ENCODE data around the gene KRTAP16-1.

Gene KRTAP16-1

DNA sequence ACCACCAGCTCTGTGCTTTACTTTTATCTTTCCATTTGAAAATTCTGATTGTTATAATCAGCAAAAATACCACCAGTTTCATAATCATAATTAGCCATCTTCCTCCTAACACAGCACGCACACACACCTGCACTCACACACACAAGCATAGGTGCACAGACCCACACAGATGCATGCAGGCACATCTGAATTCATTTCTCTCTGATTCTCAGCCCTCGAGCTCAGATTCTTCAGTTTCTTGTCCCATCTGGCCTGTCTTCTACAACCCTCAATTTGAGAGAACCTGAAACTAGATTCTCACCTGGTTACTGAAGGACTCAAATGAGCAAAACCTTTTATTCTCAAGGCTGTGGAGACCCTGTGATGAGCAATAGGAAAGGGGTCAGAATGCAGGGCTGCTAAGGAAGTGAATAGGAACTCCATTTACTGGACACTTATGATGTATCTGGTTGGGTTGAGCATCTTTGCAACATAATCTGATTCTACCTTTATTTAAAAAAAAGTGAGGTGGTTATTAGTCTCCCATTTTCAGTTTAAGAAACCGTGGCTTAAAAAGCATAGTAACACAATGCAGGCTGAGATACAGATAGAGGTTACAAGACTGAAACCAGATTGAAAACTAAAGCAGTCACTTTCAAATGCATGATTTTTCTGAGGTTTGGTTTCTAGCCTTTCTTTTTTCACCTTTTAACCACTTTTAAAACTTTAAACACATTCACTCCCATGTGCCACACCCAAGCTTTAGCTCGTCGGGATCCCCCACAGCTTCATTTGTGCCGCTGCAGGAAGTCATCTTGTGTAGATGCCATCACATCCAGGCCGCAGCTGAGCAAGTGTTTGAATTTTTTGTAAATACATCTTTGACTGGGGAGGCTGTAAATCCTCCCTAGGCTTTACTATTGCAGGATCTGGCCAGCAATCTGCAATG, 32.1 kb upstream of the KRTAP16-1 start:
- H3K36me3 ChIP-seq (ENCODE audit: insufficient read depth): no peaks in the 10 kb centered on the region
- H3K4me2 ChIP-seq: peak overlapping the region; percentile 59
- TF ChIP-seq, protein P1, sequence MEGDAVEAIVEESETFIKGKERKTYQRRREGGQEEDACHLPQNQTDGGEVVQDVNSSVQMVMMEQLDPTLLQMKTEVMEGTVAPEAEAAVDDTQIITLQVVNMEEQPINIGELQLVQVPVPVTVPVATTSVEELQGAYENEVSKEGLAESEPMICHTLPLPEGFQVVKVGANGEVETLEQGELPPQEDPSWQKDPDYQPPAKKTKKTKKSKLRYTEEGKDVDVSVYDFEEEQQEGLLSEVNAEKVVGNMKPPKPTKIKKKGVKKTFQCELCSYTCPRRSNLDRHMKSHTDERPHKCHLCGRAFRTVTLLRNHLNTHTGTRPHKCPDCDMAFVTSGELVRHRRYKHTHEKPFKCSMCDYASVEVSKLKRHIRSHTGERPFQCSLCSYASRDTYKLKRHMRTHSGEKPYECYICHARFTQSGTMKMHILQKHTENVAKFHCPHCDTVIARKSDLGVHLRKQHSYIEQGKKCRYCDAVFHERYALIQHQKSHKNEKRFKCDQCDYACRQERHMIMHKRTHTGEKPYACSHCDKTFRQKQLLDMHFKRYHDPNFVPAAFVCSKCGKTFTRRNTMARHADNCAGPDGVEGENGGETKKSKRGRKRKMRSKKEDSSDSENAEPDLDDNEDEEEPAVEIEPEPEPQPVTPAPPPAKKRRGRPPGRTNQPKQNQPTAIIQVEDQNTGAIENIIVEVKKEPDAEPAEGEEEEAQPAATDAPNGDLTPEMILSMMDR (conservative IDR thresholded peaks at IDR 0.05; ENCODE audit: low read depth, low read length): no peak

DNA sequence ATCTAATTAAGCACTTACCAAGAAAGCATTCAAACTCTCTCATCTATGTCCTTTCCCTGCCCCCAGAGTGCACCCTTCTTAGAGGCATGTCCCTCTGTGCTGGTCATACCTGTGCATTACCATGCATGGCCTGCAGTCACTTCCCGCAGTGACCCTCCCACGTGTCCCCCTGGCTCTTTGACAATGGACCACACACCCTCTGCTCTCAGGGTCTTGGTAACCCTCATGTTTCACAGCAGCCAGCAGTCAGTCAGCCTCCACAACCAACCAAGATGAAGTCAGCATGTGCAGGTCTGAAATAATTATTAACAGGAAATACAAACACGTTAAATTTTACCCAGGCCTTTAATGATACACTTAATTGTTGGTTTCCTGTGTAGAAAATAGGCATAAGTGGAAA, 31.4 kb upstream of the KRTAP16-1 start:
- Histone ChIP-seq H3K27ac (no peak overlapping the region), H2AFZ (ENCODE audit: low read depth) (no peak overlapping the region), H4K20me1 (ENCODE audit: insufficient read depth) (no peaks in the 10 kb centered on the region), H3K4me2 (peak overlapping the region; percentile 59), H3K36me3 (ENCODE audit: insufficient read depth) (no peaks in the 10 kb centered on the region), H3K4me3 (IDR thresholded peaks at IDR 0.05; ENCODE audit: insufficient read depth, low read depth, low read length) (no peak overlapping the region), H3K9ac (no peak overlapping the region), H3K27me3 (ENCODE audit: insufficient read depth, low read depth) (peaks cover 43% of the 10 kb centered on the region; the same call in 1 of the 2 replicates), H3K4me1 (ENCODE audit: low read depth, poor library complexity, severe bottlenecking) (peaks cover 46% of the 10 kb centered on the region), H3K79me2 (ENCODE audit: insufficient read depth, low read depth) (no peaks in the 10 kb centered on the region)
- TF ChIP-seq, protein P1 (conservative IDR thresholded peaks at IDR 0.05; ENCODE audit: low read depth, low read length): no peak

More for the DNA sequence above, 32.1 kb upstream of the KRTAP16-1 start:
- Histone ChIP-seq H3K27me3 (ENCODE audit: insufficient read depth, low read depth) (peaks cover 43% of the 10 kb centered on the region; the same call in 1 of the 2 replicates), H3K4me3 (IDR thresholded peaks at IDR 0.05; ENCODE audit: insufficient read depth, low read depth, low read length) (no peak overlapping the region), H3K9ac (no peak overlapping the region), H3K4me1 (ENCODE audit: low read depth, poor library complexity, severe bottlenecking) (peaks cover 46% of the 10 kb centered on the region), H4K20me1 (ENCODE audit: insufficient read depth) (no peaks in the 10 kb centered on the region), H2AFZ (ENCODE audit: low read depth) (no peak overlapping the region), H3K79me2 (ENCODE audit: insufficient read depth, low read depth) (no peaks in the 10 kb centered on the region), H3K27ac (peak overlapping the region; percentile 26; the same call in 1 of the 2 replicates)

DNA sequence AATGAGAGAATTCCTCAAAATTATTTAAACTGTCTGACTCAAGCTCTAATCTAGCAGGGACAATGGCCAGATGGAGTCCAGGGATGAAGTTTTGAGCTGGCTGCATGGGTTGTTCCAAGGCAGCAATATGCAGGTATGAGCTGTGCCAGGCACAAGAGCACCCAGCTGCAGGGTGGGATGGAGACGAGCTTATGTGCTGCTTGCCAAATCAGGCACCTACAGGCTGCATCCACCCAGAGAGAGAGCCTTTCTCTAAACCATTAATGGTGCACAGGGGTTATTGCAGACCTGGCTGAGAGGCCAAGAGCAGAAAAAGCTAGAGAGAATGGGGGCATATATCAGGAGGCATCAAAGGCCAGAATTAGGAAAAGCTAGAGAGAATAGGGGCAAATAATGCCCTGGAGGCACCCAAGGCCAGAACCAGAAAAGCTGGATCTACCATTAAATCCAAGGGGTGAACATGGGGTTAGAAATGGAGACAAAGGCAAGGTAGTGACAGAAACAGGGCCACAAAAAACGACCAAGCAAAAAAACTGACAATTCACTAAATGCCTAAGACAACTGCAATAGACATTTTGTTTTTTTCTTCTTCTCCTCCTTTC, 30.6 kb upstream of the KRTAP16-1 start:
- Histone ChIP-seq H3K4me3 (IDR thresholded peaks at IDR 0.05; ENCODE audit: insufficient read depth, low read depth, low read length) (no peak overlapping the region), H3K9ac (no peak overlapping the region), H3K4me2 (peak overlapping the region; percentile 59), H2AFZ (ENCODE audit: low read depth) (no peak overlapping the region), H3K36me3 (ENCODE audit: insufficient read depth) (no peaks in the 10 kb centered on the region), H4K20me1 (ENCODE audit: insufficient read depth) (no peaks in the 10 kb centered on the region), H3K79me2 (ENCODE audit: insufficient read depth, low read depth) (no peaks in the 10 kb centered on the region), H3K4me1 (ENCODE audit: low read depth, poor library complexity, severe bottlenecking) (peaks cover 46% of the 10 kb centered on the region), H3K27me3 (ENCODE audit: insufficient read depth, low read depth) (peaks cover 43% of the 10 kb centered on the region; the same call in 1 of the 2 replicates), H3K27ac (no peak overlapping the region)
- TF ChIP-seq, protein P1 (conservative IDR thresholded peaks at IDR 0.05; ENCODE audit: low read depth, low read length): no peak

DNA sequence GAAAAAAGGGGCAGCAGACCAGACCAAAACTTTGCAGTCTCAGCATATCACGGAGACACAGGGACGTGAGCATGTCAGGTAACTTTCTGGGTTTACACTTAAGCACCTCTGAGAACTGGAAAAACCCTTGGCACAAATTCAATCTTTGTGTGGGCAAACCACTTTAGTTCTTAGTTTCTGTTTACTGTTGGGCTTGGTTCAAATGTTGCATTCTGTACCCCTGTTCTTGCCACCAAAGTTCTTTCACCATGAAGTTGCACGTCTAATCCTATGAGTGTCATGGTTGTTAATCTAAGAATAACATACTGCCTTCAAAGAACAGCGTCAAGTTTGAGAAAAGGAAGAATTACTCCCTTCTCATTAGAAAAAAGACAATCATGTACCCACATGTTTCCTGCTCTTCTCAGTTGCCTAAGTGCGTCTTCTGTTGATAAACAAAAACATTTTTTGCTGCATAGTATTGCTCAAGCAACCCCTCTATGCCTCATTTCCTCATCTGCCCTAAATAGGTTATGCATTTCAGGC, 29.9 kb upstream of the KRTAP16-1 start:
- H3K27me3 ChIP-seq (ENCODE audit: insufficient read depth, low read depth): peaks cover 41% of the 10 kb centered on the region; the same call in 1 of the 2 replicates
- H3K36me3 ChIP-seq (ENCODE audit: insufficient read depth): no peaks in the 10 kb centered on the region
- peak overlapping the region; percentile 59 for H3K4me2 ChIP-seq
- TF ChIP-seq, protein P1 (conservative IDR thresholded peaks at IDR 0.05; ENCODE audit: low read depth, low read length): no peak
- H3K4me1 ChIP-seq (ENCODE audit: low read depth, poor library complexity, severe bottlenecking): peaks cover 46% of the 10 kb centered on the region
- H2AFZ ChIP-seq (ENCODE audit: low read depth): no peak overlapping the region
- H3K27ac ChIP-seq: no peak overlapping the region
- H3K79me2 ChIP-seq (ENCODE audit: insufficient read depth, low read depth): no peaks in the 10 kb centered on the region
- no peak overlapping the region for H3K4me3 ChIP-seq (IDR thresholded peaks at IDR 0.05; ENCODE audit: insufficient read depth, low read depth, low read length)
- no peaks in the 10 kb centered on the region for H4K20me1 ChIP-seq (ENCODE audit: insufficient read depth)
- no peak overlapping the region for H3K9ac ChIP-seq
